Ishikawa (cell line): Measurements from ENCODE around the gene GASK1B.

Experiments
- CEBPB ChIP-seq: IDR thresholded peaks from 2 replicates; pipeline ENCODE4 v1.6.1; 2012
- CREB1 ChIP-seq: IDR thresholded peaks from 2 replicates; pipeline ENCODE4 v1.6.1; 2012; ENCODE audit warnings: low read depth
- EGR1 ChIP-seq: IDR thresholded peaks from 2 replicates; pipeline ENCODE4 v1.6.1; 2012
- EP300 ChIP-seq: IDR thresholded peaks from 2 replicates; pipeline ENCODE4 v1.6.1; 2012; ENCODE audit warnings: borderline replicate concordance
- FOXM1 ChIP-seq: IDR thresholded peaks from 2 replicates; pipeline ENCODE4 v1.6.1; 2012; ENCODE audit warnings: low read depth, borderline replicate concordance
- NFIC ChIP-seq: IDR thresholded peaks from 2 replicates; pipeline ENCODE4 v1.6.1; 2012
- RAD21 ChIP-seq: IDR thresholded peaks from 2 replicates; pipeline ENCODE4 v1.6.1; 2012; ENCODE audit warnings: low read depth
- REST ChIP-seq: IDR thresholded peaks from 2 replicates; pipeline ENCODE4 v1.6.1; 2012; ENCODE audit warnings: low read depth, mild to moderate bottlenecking
- TAF1 ChIP-seq: IDR thresholded peaks from 2 replicates; pipeline ENCODE4 v1.6.1; 2012; ENCODE audit warnings: low read depth, mild to moderate bottlenecking
- TCF12 ChIP-seq: IDR thresholded peaks from 2 replicates; pipeline ENCODE4 v1.6.1; 2012; ENCODE audit warnings: low read depth
- TEAD4 ChIP-seq: IDR thresholded peaks from 2 replicates; pipeline ENCODE4 v1.6.1; 2012
- YY1 ChIP-seq: IDR thresholded peaks from 2 replicates; pipeline ENCODE4 v1.6.1; 2012; ENCODE audit warnings: low read depth
- ZBTB7A ChIP-seq: IDR thresholded peaks from 2 replicates; pipeline ENCODE4 v1.6.1; 2012; ENCODE audit warnings: low read depth
- TF ChIP-seq, protein P1 (sequence below): IDR thresholded peaks from 2 replicates; pipeline ENCODE4 v1.6.1; 2012
- TF ChIP-seq, protein P2 (sequence below): IDR thresholded peaks from 2 replicates; pipeline ENCODE4 v1.6.1; 2012

The GASK1B gene

GRCh38 chr4:158139086-158139485 is 33.7 kb downstream of the GASK1B start:
- TF ChIP-seq ZBTB7A (no peak), CEBPB (no peak), RAD21 (no peak), TCF12 (no peak), REST (no peak)

DNA sequence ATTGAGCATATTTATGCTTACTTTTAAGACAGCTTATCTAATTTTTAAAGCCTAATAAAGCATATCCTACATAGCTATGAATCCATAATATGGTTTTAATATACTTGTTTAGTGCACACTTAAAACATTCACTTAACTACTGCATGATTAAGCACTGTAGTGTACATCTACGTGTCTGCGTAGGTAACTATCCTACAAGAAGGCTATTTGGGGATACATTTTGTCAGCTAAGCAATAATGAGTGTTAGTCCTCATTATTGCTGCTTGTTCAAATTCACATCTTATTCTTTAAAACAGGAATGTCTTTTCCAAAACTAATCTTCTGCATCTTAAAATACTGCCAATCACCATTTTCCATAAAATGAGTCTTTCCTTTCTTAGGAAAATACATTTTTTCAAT is 38.6 kb downstream of the GASK1B start:
- TF ChIP-seq FOXM1 (no peak), NFIC (no peak), ZBTB7A (no peak), RAD21 (no peak), TAF1 (no peak), EP300 (no peak), TCF12 (no peak), CREB1 (no peak), TEAD4 (no peak), YY1 (no peak), EGR1 (no peak)
- TF ChIP-seq, protein P1, sequence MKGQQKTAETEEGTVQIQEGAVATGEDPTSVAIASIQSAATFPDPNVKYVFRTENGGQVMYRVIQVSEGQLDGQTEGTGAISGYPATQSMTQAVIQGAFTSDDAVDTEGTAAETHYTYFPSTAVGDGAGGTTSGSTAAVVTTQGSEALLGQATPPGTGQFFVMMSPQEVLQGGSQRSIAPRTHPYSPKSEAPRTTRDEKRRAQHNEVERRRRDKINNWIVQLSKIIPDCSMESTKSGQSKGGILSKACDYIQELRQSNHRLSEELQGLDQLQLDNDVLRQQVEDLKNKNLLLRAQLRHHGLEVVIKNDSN = no peak
- TF ChIP-seq, protein P2, sequence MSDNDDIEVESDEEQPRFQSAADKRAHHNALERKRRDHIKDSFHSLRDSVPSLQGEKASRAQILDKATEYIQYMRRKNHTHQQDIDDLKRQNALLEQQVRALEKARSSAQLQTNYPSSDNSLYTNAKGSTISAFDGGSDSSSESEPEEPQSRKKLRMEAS = no peak

GRCh38 chr4:158133551-158133950 is 39.3 kb downstream of the GASK1B start:
- no peak for TF ChIP-seq TCF12
- TF ChIP-seq CEBPB = no peak
- TF ChIP-seq ZBTB7A = no peak
- TF ChIP-seq TAF1 = no peak
- no peak for TF ChIP-seq REST
- TF ChIP-seq EP300 = no peak
- TF ChIP-seq, protein P2 = no peak

DNA sequence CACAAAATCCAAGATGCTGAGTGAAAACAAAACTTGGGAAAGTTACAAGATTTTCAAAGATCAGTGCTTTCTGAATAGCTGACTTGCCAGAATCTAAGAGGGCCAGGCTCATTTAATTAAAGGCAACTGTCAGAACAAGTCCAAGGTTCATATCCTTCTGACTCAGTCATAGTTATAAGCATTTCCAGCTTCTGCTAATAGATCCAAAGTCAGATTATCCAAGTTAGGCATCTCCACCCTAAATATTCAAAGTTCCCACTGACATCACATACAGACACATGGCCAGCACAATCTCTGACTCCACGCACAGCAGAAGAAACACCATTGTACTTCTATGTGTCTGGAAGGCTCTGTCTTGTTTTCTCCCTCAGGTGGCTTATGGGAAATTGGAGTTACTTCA is 41.8 kb downstream of the GASK1B start:
- TF ChIP-seq NFIC = no peak
- no peak for TF ChIP-seq TAF1
- no peak for TF ChIP-seq CREB1
- TF ChIP-seq, protein P2 = no peak
- TF ChIP-seq EGR1 = no peak
- TF ChIP-seq YY1 = no peak
- no peak for TF ChIP-seq RAD21
- no peak for TF ChIP-seq REST
- TF ChIP-seq TCF12 = no peak
- TF ChIP-seq, protein P1 = no peak
- no peak for TF ChIP-seq EP300
- no peak for TF ChIP-seq ZBTB7A
- TF ChIP-seq CEBPB = no peak
- no peak for TF ChIP-seq FOXM1

GRCh38 chr4:158130204-158130603 is 42.6 kb downstream of the GASK1B start:
- TF ChIP-seq, protein P2 = no peak
- TF ChIP-seq CREB1 (no peak), NFIC (no peak), CEBPB (no peak), TEAD4 (no peak), FOXM1 (no peak)
